Large intestine (tissue), 3 donors: ENCODE measurements around the gene ANXA1. TPM values are rescaled to one million over a fixed set of nuclear protein-coding genes. Genes with fewer than 3 reads are reported as not detected.

ENCODE experiments used
- DNase-seq, 2 donors: peaks; one replicate each; pipeline versions ENCODE4 v3.0.0 to v3.0.0-alpha.2; 2013
- H3K27ac ChIP-seq: one replicate; pipeline ENCODE4 v1.5.1; 2013; ENCODE audit warnings: low read length
- H3K27me3 ChIP-seq: 2 replicates; pipeline ENCODE4 v1.6.1; 2013; ENCODE audit warnings: low read length; ENCODE audit not compliant: control insufficient read depth, insufficient read depth
- H3K36me3 ChIP-seq: 2 replicates; pipeline ENCODE4 v1.6.1; 2013; ENCODE audit warnings: low read length; ENCODE audit not compliant: control insufficient read depth, insufficient read depth
- H3K4me1 ChIP-seq: one replicate; pipeline ENCODE4 v1.6.1; 2013; ENCODE audit warnings: low read length; ENCODE audit not compliant: control insufficient read depth, insufficient read depth
- H3K4me3 ChIP-seq: one replicate; pipeline ENCODE4 v1.5.1; 2013; ENCODE audit warnings: low read length
- H3K9me3 ChIP-seq: one replicate; pipeline ENCODE4 v1.6.1; 2013; ENCODE audit warnings: mild to moderate bottlenecking, low read depth, low read length, moderate library complexity; ENCODE audit not compliant: control insufficient read depth
- WGBS: methylation state at CpG from one replicate; pipeline ENCODE4 v1.1.5; 2013; ENCODE audit warnings: low lambda C conversion rate; ENCODE audit not compliant: insufficient coverage; 5-methylcytosine and 5-hydroxymethylcytosine counted together
- polyA plus RNA-seq: library from polyadenylated mRNA; unstranded; fragments of 120-200 nt; gene quantifications from one replicate; pipeline ENCODE4 v1.2.1, GENCODE V29; 2013

The ANXA1 gene
- polyA plus RNA-seq, 1 donor: 79.3 TPM

DNA sequence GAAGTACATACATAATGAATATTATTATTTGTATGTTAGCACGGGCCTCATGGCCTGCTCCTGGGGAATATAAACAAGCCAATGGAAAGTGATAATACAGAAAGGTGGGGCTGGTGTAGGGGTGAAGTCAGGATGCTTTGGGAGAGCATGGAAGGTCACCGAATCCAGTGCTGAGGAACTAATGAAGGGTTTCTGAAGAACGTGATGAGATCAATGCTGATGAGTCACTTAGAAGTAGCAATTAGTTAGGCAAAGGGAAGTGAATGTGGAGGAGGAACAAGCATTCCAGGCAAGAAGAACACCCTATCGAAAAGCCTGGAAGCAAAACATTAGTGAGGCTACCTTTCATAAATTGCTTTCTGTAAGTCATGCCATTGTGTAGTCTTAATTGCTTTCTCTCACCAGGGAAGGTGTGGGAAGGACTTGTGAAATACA, 2.1 kb downstream of the ANXA1 start:
- Histone ChIP-seq H3K27me3 (no peaks in the 10 kb centered on the region), H3K4me1 (no peaks in the 10 kb centered on the region), H3K9me3 (no peaks in the 10 kb centered on the region), H3K27ac (no peak overlapping the region), H3K4me3 (no peak overlapping the region), H3K36me3 (no peaks in the 10 kb centered on the region)
- WGBS: 73% methylated on average over 2 of the region's 4 CpGs
- DNase-seq: no peak

DNA sequence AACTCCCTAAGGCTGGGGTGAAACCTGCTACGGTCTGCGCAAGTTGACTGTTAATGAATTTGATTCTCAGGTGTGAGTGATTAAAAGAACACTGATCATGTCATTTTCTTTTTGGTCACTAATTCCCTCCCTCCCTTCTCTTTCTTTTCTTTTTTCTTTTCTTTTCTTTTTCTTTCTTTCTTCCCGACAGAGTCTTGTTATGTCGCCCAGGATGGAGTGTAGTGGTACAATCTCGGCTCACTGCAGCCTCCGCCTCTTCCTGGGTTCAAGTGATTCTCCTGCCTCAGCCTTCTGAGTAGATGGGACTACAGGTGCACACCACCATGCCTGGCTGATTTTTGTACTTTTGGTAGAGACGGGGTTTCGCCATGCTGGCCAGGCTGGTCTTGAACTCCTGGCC, 2.6 kb downstream of the ANXA1 start:
- no peaks in the 10 kb centered on the region for H3K4me1 ChIP-seq
- no peaks in the 10 kb centered on the region for H3K9me3 ChIP-seq
- no peaks in the 10 kb centered on the region for H3K27me3 ChIP-seq
- H3K27ac ChIP-seq: no peak overlapping the region
- no peak overlapping the region for H3K4me3 ChIP-seq
- H3K36me3 ChIP-seq: no peaks in the 10 kb centered on the region
- WGBS: 97% methylated on average over 4 of the region's 8 CpGs
- DNase-seq: no peak

DNA sequence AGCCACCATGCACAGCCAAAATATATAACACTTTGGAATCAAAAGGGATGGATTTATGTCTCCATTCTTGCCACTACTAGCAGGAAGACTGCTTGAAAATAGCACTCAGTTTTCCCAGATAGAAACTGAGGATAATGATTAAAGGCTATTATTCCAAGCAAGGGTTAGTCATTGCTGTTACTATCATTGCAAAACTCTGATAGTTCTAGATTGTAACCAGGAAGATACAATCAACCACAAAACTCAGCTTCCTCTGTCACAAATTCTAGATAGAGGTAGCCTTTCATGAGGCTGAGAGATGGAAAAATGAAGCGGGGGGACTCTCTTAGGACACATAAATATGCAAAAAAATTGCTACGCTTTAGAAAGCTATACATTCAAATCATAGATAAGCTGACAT, 3.1 kb downstream of the ANXA1 start:
- H3K9me3 ChIP-seq: no peaks in the 10 kb centered on the region
- H3K4me3 ChIP-seq: no peak overlapping the region
- no peak for DNase-seq
- no peaks in the 10 kb centered on the region for H3K36me3 ChIP-seq
- H3K27ac ChIP-seq: no peak overlapping the region
- no peaks in the 10 kb centered on the region for H3K4me1 ChIP-seq
- 100% methylated on average over 1 of the region's 2 CpGs for WGBS
- H3K27me3 ChIP-seq: no peaks in the 10 kb centered on the region

DNA sequence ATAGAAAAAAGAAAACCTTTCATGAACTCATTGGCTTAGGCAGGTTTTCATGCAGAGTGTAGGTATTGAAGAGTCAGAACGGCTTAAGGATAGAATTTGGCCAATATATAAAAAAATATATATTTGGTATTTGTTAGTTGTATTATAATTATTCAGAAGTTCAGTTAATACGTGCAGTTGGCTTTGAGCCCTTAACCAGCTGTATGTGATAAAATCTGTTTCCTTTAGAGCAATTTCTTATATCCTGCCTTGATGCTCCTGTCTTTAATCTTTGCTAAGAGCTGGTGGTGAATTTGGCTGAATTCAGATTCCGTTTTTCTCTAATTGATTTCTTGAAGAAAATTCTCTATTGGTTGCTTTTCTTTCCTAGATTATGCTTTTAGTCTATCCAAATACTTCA, 3.7 kb downstream of the ANXA1 start:
- Histone ChIP-seq H3K36me3 (no peaks in the 10 kb centered on the region), H3K9me3 (no peaks in the 10 kb centered on the region), H3K4me1 (no peaks in the 10 kb centered on the region), H3K27ac (no peak overlapping the region), H3K4me3 (no peak overlapping the region), H3K27me3 (no peaks in the 10 kb centered on the region)
- WGBS: 84% methylated on average over 2 of the region's 3 CpGs
- no peak for DNase-seq

DNA sequence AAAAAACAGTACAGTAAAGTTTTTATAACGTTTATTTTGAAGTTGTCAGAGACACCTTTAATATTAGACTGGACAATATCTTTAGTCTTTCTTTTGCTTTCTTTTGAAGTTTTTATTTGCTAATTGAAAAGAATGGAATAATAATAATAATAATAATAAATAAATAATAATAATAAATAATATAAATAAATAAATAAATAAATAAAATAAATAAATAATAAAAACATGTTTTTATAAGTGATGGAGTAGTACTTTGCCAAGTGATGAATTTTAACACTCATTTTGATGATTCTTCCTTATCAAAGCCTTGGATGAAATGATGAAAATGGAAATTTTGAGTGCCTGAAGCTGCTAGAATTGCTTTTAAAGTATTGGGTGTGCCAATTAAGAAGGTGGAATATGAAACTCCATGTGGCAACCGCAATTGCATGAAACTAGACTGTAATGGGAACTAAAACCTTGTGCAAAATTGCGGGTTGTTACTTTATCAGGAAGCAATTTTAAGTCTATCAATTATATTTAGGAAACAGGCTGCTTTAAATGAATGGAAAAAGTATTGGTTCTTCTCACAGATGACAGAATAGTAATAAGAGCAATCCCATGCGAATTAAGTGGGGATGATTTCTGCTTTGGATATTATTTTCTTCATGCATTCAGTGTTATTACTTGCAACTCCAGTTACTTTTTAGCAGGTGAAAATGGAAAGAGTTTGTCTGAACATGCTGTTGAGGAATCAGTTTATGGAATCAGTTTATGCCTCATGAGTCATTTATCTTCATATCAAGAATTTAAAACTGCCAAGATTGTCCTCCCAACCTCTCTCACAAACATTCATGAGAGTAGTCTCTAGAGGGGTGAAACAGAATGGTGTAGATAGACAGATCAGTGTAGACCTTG, 4.6 kb downstream of the ANXA1 start:
- WGBS: 58% methylated on average over 4 of the region's 4 CpGs
- Histone ChIP-seq H3K27ac (no peak overlapping the region), H3K4me1 (no peaks in the 10 kb centered on the region), H3K36me3 (no peaks in the 10 kb centered on the region), H3K4me3 (no peak overlapping the region), H3K9me3 (no peaks in the 10 kb centered on the region), H3K27me3 (no peaks in the 10 kb centered on the region)
- no peak for DNase-seq

DNA sequence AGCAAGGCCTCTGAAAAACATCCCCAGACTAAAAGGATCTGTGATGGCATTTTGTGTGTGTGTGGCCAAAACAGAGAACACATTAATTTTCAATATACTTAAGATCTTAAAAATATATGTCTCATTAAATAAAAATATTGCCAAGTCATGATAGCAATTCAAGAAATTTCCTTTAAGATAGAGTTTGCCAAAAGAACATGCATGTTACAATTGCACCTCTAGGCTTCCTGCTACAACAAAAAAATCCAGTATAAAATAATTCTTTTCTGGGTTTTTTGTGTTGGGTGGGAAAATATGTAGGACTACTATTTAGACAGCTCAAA, 5.2 kb downstream of the ANXA1 start:
- H3K9me3 ChIP-seq: no peaks in the 10 kb centered on the region
- no peaks in the 10 kb centered on the region for H3K36me3 ChIP-seq
- no peaks in the 10 kb centered on the region for H3K4me1 ChIP-seq
- no peak for DNase-seq
- no peak overlapping the region for H3K27ac ChIP-seq
- no peaks in the 10 kb centered on the region for H3K27me3 ChIP-seq
- H3K4me3 ChIP-seq: no peak overlapping the region

DNA sequence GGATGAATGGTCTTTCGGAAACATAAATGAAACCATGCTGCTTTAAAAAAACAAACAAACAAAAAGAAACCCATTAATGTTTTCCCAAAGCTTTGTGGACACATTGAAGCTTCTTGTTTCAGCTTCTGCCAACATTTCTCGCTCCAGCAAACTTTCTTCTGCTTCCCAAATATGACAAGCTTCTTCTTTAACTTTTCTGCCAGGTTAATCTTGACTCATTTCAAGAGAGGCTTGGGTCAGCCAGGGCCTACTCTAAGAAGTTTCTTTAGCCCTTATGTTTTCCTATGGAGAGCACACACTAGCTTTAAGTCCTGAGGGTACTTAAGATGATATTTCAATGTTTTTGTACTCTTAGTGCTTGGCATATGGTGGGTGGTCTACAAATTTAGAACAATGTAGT, 6.1 kb downstream of the ANXA1 start:
- no peaks in the 10 kb centered on the region for H3K4me1 ChIP-seq
- H3K9me3 ChIP-seq: no peaks in the 10 kb centered on the region
- no peak for DNase-seq
- H3K36me3 ChIP-seq: no peaks in the 10 kb centered on the region
- WGBS: 100% methylated on average over 1 of the region's 2 CpGs
- H3K4me3 ChIP-seq: no peak overlapping the region
- H3K27me3 ChIP-seq: no peaks in the 10 kb centered on the region
- no peak overlapping the region for H3K27ac ChIP-seq

DNA sequence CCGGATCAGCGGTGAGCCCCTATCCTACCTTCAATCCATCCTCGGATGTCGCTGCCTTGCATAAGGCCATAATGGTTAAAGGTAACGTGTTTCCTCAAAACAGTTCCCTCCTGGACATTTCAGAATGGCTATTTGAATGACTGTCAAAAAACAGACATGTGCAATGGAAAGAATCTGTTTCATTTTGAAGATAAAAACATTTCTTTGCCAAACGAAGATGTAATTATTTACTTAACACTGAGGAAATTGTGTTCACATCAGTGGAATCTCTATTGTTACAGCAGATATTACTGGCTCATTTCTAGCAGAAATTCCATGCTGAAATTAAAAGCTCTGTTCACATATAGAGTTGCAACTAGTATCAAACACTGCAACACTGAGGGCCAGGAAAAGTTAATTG, 7.1 kb downstream of the ANXA1 start:
- H3K4me1 ChIP-seq: no peaks in the 10 kb centered on the region
- H3K27me3 ChIP-seq: no peaks in the 10 kb centered on the region
- H3K9me3 ChIP-seq: no peaks in the 10 kb centered on the region
- H3K27ac ChIP-seq: no peak overlapping the region
- DNase-seq: no peak
- H3K36me3 ChIP-seq: no peaks in the 10 kb centered on the region
- 67% methylated on average over 1 of the region's 6 CpGs for WGBS
- H3K4me3 ChIP-seq: no peak overlapping the region

DNA sequence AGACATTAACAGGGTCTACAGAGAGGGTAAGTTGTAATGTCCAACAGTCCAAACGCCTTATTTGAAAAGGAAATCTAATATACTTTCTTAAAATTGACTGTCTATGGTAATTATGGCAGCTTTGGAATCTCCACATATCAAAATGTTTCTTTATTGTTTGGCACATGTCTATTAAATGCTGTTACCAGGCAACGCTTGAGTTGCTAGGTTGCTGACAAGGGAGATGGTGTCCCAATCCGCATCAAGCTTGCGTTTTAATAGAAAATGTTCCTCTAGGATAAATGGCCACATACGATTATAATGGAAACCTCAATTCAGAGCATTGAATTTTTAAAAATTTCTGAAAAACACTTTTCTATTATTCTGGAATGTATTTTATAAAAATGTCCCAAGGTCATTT, 9.2 kb downstream of the ANXA1 start:
- Histone ChIP-seq H3K9me3 (no peaks in the 10 kb centered on the region), H3K4me1 (no peaks in the 10 kb centered on the region), H3K27ac (no peak overlapping the region), H3K27me3 (no peaks in the 10 kb centered on the region), H3K4me3 (no peak overlapping the region), H3K36me3 (no peaks in the 10 kb centered on the region)
- DNase-seq: no peak
- 100% methylated on average over 1 of the region's 5 CpGs for WGBS

DNA sequence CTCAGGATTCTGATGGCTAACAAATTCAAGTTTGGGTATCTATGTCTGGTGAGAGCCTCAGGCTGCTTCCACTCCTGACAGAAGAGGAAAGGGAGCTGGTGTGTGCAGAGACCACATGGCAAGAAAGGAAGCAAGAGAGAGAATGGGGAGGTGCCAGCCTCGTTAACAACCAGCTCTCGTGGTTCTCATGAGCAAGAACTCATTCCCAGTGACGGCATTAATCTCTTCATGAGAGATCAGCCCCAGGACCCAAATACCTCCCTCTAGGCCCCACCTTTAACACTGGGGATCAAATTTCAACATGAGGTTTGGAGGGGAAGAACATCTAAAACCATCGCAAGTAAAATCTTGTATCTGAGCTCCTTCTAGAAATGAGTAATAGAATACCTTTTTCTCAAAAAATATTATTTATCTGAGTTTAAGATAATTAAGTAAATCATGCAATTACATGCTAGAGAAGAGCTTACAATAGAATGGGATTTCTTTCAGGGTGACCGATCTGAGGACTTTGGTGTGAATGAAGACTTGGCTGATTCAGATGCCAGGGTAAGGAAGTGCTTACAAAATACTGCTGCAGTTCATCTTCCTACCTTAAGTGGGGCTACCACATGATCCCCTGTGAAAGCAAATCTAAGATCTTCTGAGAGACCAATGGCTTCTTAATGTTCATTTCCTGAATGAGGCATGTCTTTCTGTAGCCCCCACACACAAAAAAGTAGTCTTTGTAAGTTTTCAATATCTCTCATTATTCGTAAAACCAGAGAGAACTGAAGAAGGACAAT, 11.5 kb downstream of the ANXA1 start:
- Histone ChIP-seq H3K36me3 (no peaks in the 10 kb centered on the region), H3K27me3 (no peaks in the 10 kb centered on the region), H3K9me3 (no peaks in the 10 kb centered on the region), H3K27ac (no peak overlapping the region), H3K4me3 (no peak overlapping the region), H3K4me1 (no peaks in the 10 kb centered on the region)
- no peak for DNase-seq
- 88% methylated on average over 1 of the region's 6 CpGs for WGBS
